Tibial nerve (tissue), 4 donors: ENCODE measurements around the gene VAMP8.

Experiments
- EP300 ChIP-seq, 2 donors: sonication (generic); formaldehyde crosslinking; IDR thresholded peaks; one replicate each; pipeline ENCODE4 v1.6.1; 2017; ENCODE audit warnings: antibody characterized with exemption in 2 of 2, mild to moderate bottlenecking in 1 of 2
- POLR2A ChIP-seq, 2 donors: fragments of 450-650 bp; IDR thresholded peaks; one replicate each; pipeline ENCODE4 v1.6.1; 2017; ENCODE audit warnings: antibody characterized with exemption in 2 of 2, mild to moderate bottlenecking in 2 of 2, moderate library complexity in 2 of 2
- TF ChIP-seq, protein P1 (sequence below), 5 experiments: fragments of 200-600 bp in 3 of 5; fragments of 450-650 bp in 2 of 5; sonication (generic) in 3 of 5; IDR thresholded peaks; one replicate each; pipeline ENCODE4 v1.5.1; 2016 to 2019; ENCODE audit warnings: antibody characterized with exemption in 5 of 5, mild to moderate bottlenecking in 3 of 5, moderate library complexity in 2 of 5

- TF ChIP-seq, protein P1, sequence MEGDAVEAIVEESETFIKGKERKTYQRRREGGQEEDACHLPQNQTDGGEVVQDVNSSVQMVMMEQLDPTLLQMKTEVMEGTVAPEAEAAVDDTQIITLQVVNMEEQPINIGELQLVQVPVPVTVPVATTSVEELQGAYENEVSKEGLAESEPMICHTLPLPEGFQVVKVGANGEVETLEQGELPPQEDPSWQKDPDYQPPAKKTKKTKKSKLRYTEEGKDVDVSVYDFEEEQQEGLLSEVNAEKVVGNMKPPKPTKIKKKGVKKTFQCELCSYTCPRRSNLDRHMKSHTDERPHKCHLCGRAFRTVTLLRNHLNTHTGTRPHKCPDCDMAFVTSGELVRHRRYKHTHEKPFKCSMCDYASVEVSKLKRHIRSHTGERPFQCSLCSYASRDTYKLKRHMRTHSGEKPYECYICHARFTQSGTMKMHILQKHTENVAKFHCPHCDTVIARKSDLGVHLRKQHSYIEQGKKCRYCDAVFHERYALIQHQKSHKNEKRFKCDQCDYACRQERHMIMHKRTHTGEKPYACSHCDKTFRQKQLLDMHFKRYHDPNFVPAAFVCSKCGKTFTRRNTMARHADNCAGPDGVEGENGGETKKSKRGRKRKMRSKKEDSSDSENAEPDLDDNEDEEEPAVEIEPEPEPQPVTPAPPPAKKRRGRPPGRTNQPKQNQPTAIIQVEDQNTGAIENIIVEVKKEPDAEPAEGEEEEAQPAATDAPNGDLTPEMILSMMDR (IDR thresholded peaks at IDR 0.05), result no peak
- no peak for TF ChIP-seq POLR2A (IDR thresholded peaks at IDR 0.05)
- no peak for TF ChIP-seq EP300 (IDR thresholded peaks at IDR 0.05)
Measured at GRCh38 chr2:85549095-85549494, 28.3 kb upstream of the VAMP8 start.
